Tibial artery (tissue), 4 donors: ENCODE data around the gene FERMT2.

ENCODE experiments used
- DNase-seq, 2 donors: peaks; one replicate each; pipeline ENCODE4 v3.0.0-alpha.2; 2019
- H3K27ac ChIP-seq, 2 donors: fragments of 200-600 bp; sonication (generic) in 1 of 2; 1 replicate in 1 of 2; 2 replicates in 1 of 2; pipeline ENCODE4 v1.5.1; 2018 to 2019; ENCODE audit warnings: mild to moderate bottlenecking in 1 of 2
- H3K27me3 ChIP-seq, 2 donors: fragments of 200-600 bp; sonication (generic) in 1 of 2; one replicate each; pipeline versions ENCODE4 v1.5.1 to v1.6.0; 2016 to 2019
- H3K36me3 ChIP-seq, 3 donors: fragments of 200-600 bp; sonication (generic) in 2 of 3; one replicate each; pipeline ENCODE4 v1.5.1; 2016 to 2019; ENCODE audit warnings: mild to moderate bottlenecking in 2 of 3
- H3K4me1 ChIP-seq, 4 donors: fragments of 200-600 bp; sonication (generic) in 2 of 4; 1 replicate in 3 of 4; 2 replicates in 1 of 4; pipeline ENCODE4 v1.5.1; 2016 to 2019
- H3K4me3 ChIP-seq, 2 donors: fragments of 200-600 bp; sonication (generic) in 1 of 2; 1 replicate in 1 of 2; 2 replicates in 1 of 2; pipeline ENCODE4 v1.5.1; 2018 to 2019; ENCODE audit warnings: mild to moderate bottlenecking in 2 of 2
- H3K9me3 ChIP-seq, 3 donors: fragments of 200-600 bp; sonication (generic) in 1 of 3; one replicate each; pipeline ENCODE4 v1.5.1; 2016 to 2019
- CTCF ChIP-seq, 2 experiments: fragments of 200-600 bp in 1 of 2; fragments of 450-650 bp in 1 of 2; IDR thresholded peaks; one replicate each; pipeline ENCODE4 v1.5.1; 2017 to 2019; ENCODE audit warnings: antibody characterized with exemption in 2 of 2, mild to moderate bottlenecking in 1 of 2, moderate library complexity in 1 of 2
- intact Hi-C: fragments of 100-400 bp; cut with DNase I; formaldehyde crosslinking; loops from one replicate; pipeline ENCODE4 v1.15.0; 2023; ENCODE audit warnings: low total_unique reads

Gene FERMT2

GRCh38 chr14:52950898-52951680 is at the start of gene FERMT2:
Gene FERMT2, minus strand, starts transcription at chr14:52951050. Its CDS starts 482 bp downstream, at chr14:52950568.
- intact Hi-C loops: no loop called here
- Histone ChIP-seq H3K9me3 (no peaks in the 10 kb centered on the region), H3K27ac (peak within 1 kb of the TSS; percentile 98 to 99), H3K4me1 (peaks cover 0 to 68% (median 21%) of the 10 kb centered on the region in 4 donors), H3K4me3 (peak within 1 kb of the TSS; percentile 85 to 90), H3K36me3 (no peaks in the 10 kb centered on the region), H3K27me3 (no peaks in the 10 kb centered on the region)
- peak; percentile 11 to 21 for TF ChIP-seq CTCF (IDR thresholded peaks at IDR 0.05)
- DNase-seq: peak; percentile 84 to 94

GRCh38 chr14:52998376-52999015 is 47.6 kb upstream of the FERMT2 start:
- DNase-seq: no peak
- intact Hi-C loops: no loop called here
- H3K27me3 ChIP-seq: no peaks in the 10 kb centered on the region
- H3K9me3 ChIP-seq: no peaks in the 10 kb centered on the region
- H3K36me3 ChIP-seq: no peaks in the 10 kb centered on the region
- H3K4me3 ChIP-seq: no peak overlapping the region
- no peak overlapping the region for H3K27ac ChIP-seq
- no peak for TF ChIP-seq CTCF (IDR thresholded peaks at IDR 0.05)
- H3K4me1 ChIP-seq: peaks cover 0 to 6% (median 2%) of the 10 kb centered on the region in 4 donors

- Histone ChIP-seq H3K9me3 (no peaks in the 10 kb centered on the region), H3K36me3 (no peaks in the 10 kb centered on the region), H3K4me1 (peaks cover 0 to 6% (median 2%) of the 10 kb centered on the region in 4 donors), H3K27me3 (no peaks in the 10 kb centered on the region), H3K27ac (no peak overlapping the region), H3K4me3 (no peak overlapping the region)
- TF ChIP-seq CTCF (IDR thresholded peaks at IDR 0.05): no peak
- DNase-seq: no peak
- intact Hi-C loops: no loop called here
Observed at GRCh38 chr14:52996493-52996892, 45.6 kb upstream of the FERMT2 start.

GRCh38 chr14:52995998-52996397 is 45.1 kb upstream of the FERMT2 start:
- Histone ChIP-seq H3K4me3 (no peak overlapping the region), H3K4me1 (peaks cover 0 to 6% (median 2%) of the 10 kb centered on the region in 4 donors), H3K9me3 (no peaks in the 10 kb centered on the region), H3K27me3 (no peaks in the 10 kb centered on the region), H3K27ac (no peak overlapping the region), H3K36me3 (no peaks in the 10 kb centered on the region)
- DNase-seq: no peak
- no peak for TF ChIP-seq CTCF (IDR thresholded peaks at IDR 0.05)
- intact Hi-C loops: no loop called here

GRCh38 chr14:52992236-52992870 is 41.5 kb upstream of the FERMT2 start:
- no peak overlapping the region for H3K4me3 ChIP-seq
- no peaks in the 10 kb centered on the region for H3K9me3 ChIP-seq
- TF ChIP-seq CTCF (IDR thresholded peaks at IDR 0.05): no peak
- no peaks in the 10 kb centered on the region for H3K36me3 ChIP-seq
- intact Hi-C loops: no loop called here
- no peaks in the 10 kb centered on the region for H3K27me3 ChIP-seq
- no peaks in the 10 kb centered on the region for H3K4me1 ChIP-seq
- DNase-seq: no peak
- no peak overlapping the region for H3K27ac ChIP-seq
